Stimulated activated CD8-positive, alpha-beta memory T cell treated with anti-CD3 and anti-CD28 coated beads, Interleukin-15, amount 100 ng/mL, for 24 hours (primary cell): ENCODE results near the gene ALKAL2.

ENCODE experiments used
- DNase-seq: peaks from one replicate; pipeline ENCODE4 v3.0.0-alpha.2; 2020; ENCODE audit warnings: low read depth

ALKAL2 gene

GRCh38 chr2:270861-271260 is 17.0 kb downstream of the ALKAL2 start:
- no peak for DNase-seq

- DNase-seq: no peak
Measured at GRCh38 chr2:269356-270030, 18.4 kb downstream of the ALKAL2 start.

- no peak for DNase-seq
Measured at GRCh38 chr2:268323-268722, 19.6 kb downstream of the ALKAL2 start.

- DNase-seq: peak; percentile 88
Measured at GRCh38 chr2:264493-265468, 23.1 kb downstream of the ALKAL2 start, which contains the start of gene ACP1. ACP1 (plus strand) TSS chr2:264947; CDS start chr2:264965, 18 bp downstream.

- DNase-seq: no peak
Measured at GRCh38 chr2:263774-264492, 24.0 kb downstream of the ALKAL2 start, which contains the start of gene SH3YL1. SH3YL1 (minus strand) TSS chr2:264032; CDS start chr2:263984, 48 bp downstream.

- no peak for DNase-seq
Measured at GRCh38 chr2:263022-263738, 24.7 kb downstream of the ALKAL2 start.

GRCh38 chr2:262117-262516 is 25.8 kb downstream of the ALKAL2 start:
- no peak for DNase-seq

GRCh38 chr2:260507-261161 is 27.3 kb downstream of the ALKAL2 start:
- no peak for DNase-seq

GRCh38 chr2:259789-260331 is 28.0 kb downstream of the ALKAL2 start:
- no peak for DNase-seq

GRCh38 chr2:258933-259332 is 29.0 kb downstream of the ALKAL2 start:
- no peak for DNase-seq

- DNase-seq: no peak
Measured at GRCh38 chr2:257842-258241, 30.0 kb downstream of the ALKAL2 start.

- no peak for DNase-seq
Measured at GRCh38 chr2:257429-257828, 30.5 kb downstream of the ALKAL2 start.

- no peak for DNase-seq
Measured at GRCh38 chr2:256094-256493, 31.8 kb downstream of the ALKAL2 start.

- DNase-seq: no peak
Measured at GRCh38 chr2:255195-255594, 32.7 kb downstream of the ALKAL2 start.

- no peak for DNase-seq
Measured at GRCh38 chr2:254241-254640, 33.6 kb downstream of the ALKAL2 start.

GRCh38 chr2:253202-253638 is 34.7 kb downstream of the ALKAL2 start:
- DNase-seq: no peak

- DNase-seq: no peak
Measured at GRCh38 chr2:252001-252602, 35.8 kb downstream of the ALKAL2 start.

- no peak for DNase-seq
Measured at GRCh38 chr2:249538-250042, 38.3 kb downstream of the ALKAL2 start.

- no peak for DNase-seq
Measured at GRCh38 chr2:248724-249123, 39.2 kb downstream of the ALKAL2 start.

- no peak for DNase-seq
Measured at GRCh38 chr2:246489-247144, 41.3 kb downstream of the ALKAL2 start.
